Measurements from ENCODE around the gene HARBI1.

- TF ChIP-seq EZH2 (IDR thresholded peaks at IDR 0.05) (no peak), POLR2AphosphoS5 (IDR thresholded peaks at IDR 0.05; ENCODE audit: borderline replicate concordance, low read depth, low read length) (no peak)
Measured at GRCh38 chr11:46611526-46612304, 5.3 kb downstream of the HARBI1 start.
